OCI-LY7 (cell line): ENCODE measurements around the gene MAP2K2. TPM values are rescaled to one million over a fixed set of nuclear protein-coding genes. Genes with fewer than 3 reads are reported as not detected.

Experiments used
- BruUV-seq: library from RNA; stranded (reverse); fragments of 400-500 nt; replicated peaks from 2 replicates; lab custom pipeline; 2021; lab: Mats Ljungman, UMichigan
- CTCF ChIA-PET: fragments of 300-600 bp; sonication (Branson Sonifier 250); formaldehyde crosslinking; loops from one replicate; lab custom pipeline; 2022; ENCODE audit warnings: antibody characterized with exemption; ENCODE audit not compliant: unreplicated experiment; lab: Charles Lee
- POLR2A ChIA-PET: fragments of 300-600 bp; sonication (Branson Sonifier 250); formaldehyde crosslinking; loops from one replicate; lab custom pipeline; 2022; ENCODE audit warnings: antibody characterized with exemption; lab: Charles Lee
- DNase-seq: peaks from one replicate; pipeline ENCODE4 v3.0.0-alpha.2; 2015; ENCODE audit warnings: low spot score
- H2AFZ ChIP-seq: fragments of 200-600 bp; sonication (generic), shearing (Covaris generic); 2 replicates; pipeline ENCODE4 v1.6.1; 2014; ENCODE audit warnings: mild to moderate bottlenecking, antibody characterized with exemption, low read length, moderate library complexity
- H3K27ac ChIP-seq: fragments of 200-600 bp; sonication (generic); 2 replicates; pipeline ENCODE4 v1.5.1; 2014; ENCODE audit warnings: mixed run types, low read depth, mild to moderate bottlenecking, moderate library complexity, low read length, inconsistent platforms; ENCODE audit not compliant: poor library complexity, severe bottlenecking
- H3K36me3 ChIP-seq: fragments of 200-600 bp; sonication (generic); 2 replicates; pipeline ENCODE4 v1.6.1; 2014; ENCODE audit warnings: mild to moderate bottlenecking, antibody characterized with exemption, low read length, moderate library complexity, mixed read lengths; ENCODE audit not compliant: insufficient read depth
- H3K4me1 ChIP-seq: fragments of 200-600 bp; sonication (generic); 2 replicates; pipeline ENCODE4 v1.5.1; 2014; ENCODE audit warnings: mild to moderate bottlenecking, low read length; ENCODE audit not compliant: insufficient read depth, poor library complexity, severe bottlenecking
- H3K4me2 ChIP-seq: fragments of 200-600 bp; sonication (generic); 2 replicates; pipeline ENCODE4 v1.6.1; 2014; ENCODE audit warnings: mild to moderate bottlenecking, low read length
- H3K4me3 ChIP-seq: fragments of 200-600 bp; sonication (generic); 2 replicates; pipeline ENCODE4 v1.5.1; 2014; ENCODE audit warnings: mild to moderate bottlenecking, low read depth, low read length; ENCODE audit not compliant: poor library complexity, severe bottlenecking
- H3K79me2 ChIP-seq: fragments of 200-600 bp; sonication (generic); 2 replicates; pipeline ENCODE4 v1.6.1; 2016; ENCODE audit warnings: low read depth, mild to moderate bottlenecking, low read length, moderate library complexity, mixed read lengths; ENCODE audit not compliant: insufficient read depth
- H3K9me2 ChIP-seq: fragments of 200-600 bp; sonication (generic); 2 replicates; pipeline ENCODE4 v1.6.1; 2016; ENCODE audit warnings: mild to moderate bottlenecking, low read length, mixed read lengths; ENCODE audit not compliant: insufficient read depth
- H3K9me3 ChIP-seq: fragments of 200-600 bp; sonication (generic); 2 replicates; pipeline ENCODE4 v1.6.1; 2014; ENCODE audit warnings: mild to moderate bottlenecking, mixed run types, low read length, mixed read lengths
- H4K20me1 ChIP-seq: fragments of 200-600 bp; sonication (generic); 2 replicates; pipeline ENCODE4 v1.6.1; 2014; ENCODE audit warnings: mild to moderate bottlenecking, antibody characterized with exemption, low read length, moderate library complexity, mixed read lengths; ENCODE audit not compliant: insufficient read depth
- EZH2phosphoT487 ChIP-seq: fragments of 200-600 bp; sonication (generic); IDR thresholded peaks from 2 replicates; pipeline ENCODE4 v1.6.1; 2018; ENCODE audit warnings: low read depth, borderline replicate concordance, mild to moderate bottlenecking, mixed run types, antibody characterized with exemption, low read length, moderate library complexity, mixed read lengths
- intact Hi-C: fragments of 100-400 bp; cut with micrococcal nuclease; formaldehyde crosslinking; loops from one replicate; pipeline ENCODE4 v1.10.0; 2022; ENCODE audit not compliant: unreplicated experiment
- total RNA-seq, 2 experiments: library from RNA; depleted of rRNA in 1 of 2; stranded (reverse); fragments of >200 nt in 1 of 2; shearing (Covaris generic) in 1 of 2; gene quantifications; 2 replicates each; pipeline ENCODE4 v1.2.3, GENCODE V29; 2014 to 2022
- TF ChIP-seq, protein P1 (sequence below): fragments of 200-600 bp; sonication (generic); conservative IDR thresholded peaks from 2 replicates; pipeline ENCODE4 v1.5.1; 2014; ENCODE audit warnings: mild to moderate bottlenecking, antibody characterized with exemption, low read length, moderate library complexity, mixed read lengths

The MAP2K2 gene
- total RNA-seq, 2 experiments from 2014 or later = 105 to 116 TPM

DNA sequence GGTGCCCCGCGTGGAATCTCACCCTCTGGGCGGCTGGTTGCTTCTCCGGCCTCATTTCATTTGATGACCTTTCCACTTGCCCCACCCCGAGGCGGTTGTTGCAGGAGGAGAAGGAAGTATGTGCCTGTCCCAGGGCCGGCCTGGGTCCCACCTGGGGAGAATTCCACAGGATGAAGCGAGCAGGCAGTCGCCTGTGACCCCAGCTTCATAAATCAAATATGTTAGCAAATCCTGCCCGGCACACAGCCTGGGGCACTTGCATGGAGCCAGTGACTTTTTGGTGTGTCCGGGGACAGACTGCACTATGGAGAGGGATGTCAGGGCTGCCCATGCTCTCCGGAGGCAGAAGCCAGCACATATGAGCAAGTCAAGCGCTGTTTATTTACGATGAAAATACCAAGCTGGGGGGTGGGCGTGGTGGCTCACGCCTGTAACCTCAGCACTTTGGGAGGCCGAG is 37.5 kb downstream of the MAP2K2 start:
- DNase-seq = no peak
- POLR2A ChIA-PET = interaction anchor here (0.6 kb wide), 1 partner anchor 42 kb away, joined by 3 read pairs; no protein-coding TSS in a partner anchor
- Histone ChIP-seq H3K27ac (no peak overlapping the region), H4K20me1 (no peaks in the 10 kb centered on the region), H3K9me2 (no peaks in the 10 kb centered on the region), H2AFZ (no peak overlapping the region), H3K79me2 (no peaks in the 10 kb centered on the region), H3K4me1 (peaks cover 9% of the 10 kb centered on the region), H3K9me3 (no peaks in the 10 kb centered on the region), H3K36me3 (peaks cover 9% of the 10 kb centered on the region; the same call in 1 of the 2 replicates), H3K4me2 (no peak overlapping the region), H3K4me3 (no peak overlapping the region)
- CTCF ChIA-PET = no interaction called here
- TF ChIP-seq EZH2phosphoT487 = no peak
- TF ChIP-seq, protein P1, sequence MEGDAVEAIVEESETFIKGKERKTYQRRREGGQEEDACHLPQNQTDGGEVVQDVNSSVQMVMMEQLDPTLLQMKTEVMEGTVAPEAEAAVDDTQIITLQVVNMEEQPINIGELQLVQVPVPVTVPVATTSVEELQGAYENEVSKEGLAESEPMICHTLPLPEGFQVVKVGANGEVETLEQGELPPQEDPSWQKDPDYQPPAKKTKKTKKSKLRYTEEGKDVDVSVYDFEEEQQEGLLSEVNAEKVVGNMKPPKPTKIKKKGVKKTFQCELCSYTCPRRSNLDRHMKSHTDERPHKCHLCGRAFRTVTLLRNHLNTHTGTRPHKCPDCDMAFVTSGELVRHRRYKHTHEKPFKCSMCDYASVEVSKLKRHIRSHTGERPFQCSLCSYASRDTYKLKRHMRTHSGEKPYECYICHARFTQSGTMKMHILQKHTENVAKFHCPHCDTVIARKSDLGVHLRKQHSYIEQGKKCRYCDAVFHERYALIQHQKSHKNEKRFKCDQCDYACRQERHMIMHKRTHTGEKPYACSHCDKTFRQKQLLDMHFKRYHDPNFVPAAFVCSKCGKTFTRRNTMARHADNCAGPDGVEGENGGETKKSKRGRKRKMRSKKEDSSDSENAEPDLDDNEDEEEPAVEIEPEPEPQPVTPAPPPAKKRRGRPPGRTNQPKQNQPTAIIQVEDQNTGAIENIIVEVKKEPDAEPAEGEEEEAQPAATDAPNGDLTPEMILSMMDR = no peak
- no TSS peak for BruUV-seq
- intact Hi-C loops = no loop called here

DNA sequence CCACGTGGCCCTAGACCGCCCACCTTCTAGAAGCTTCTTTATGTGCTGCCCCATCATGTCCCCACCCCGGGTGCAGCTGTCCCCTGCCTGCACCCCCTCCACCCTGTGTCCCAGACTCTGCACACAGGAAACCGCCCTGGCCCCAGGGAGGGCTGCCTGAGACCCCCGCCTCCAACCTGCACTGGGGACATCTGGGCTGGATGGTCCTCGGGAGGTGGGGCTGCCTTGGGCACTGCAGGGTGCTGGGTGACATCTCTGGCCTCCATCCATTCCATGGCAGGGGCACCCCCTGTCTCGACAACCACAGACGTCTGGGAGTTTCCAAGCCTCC is 39.4 kb downstream of the MAP2K2 start:
- no peak overlapping the region for H3K4me3 ChIP-seq
- POLR2A ChIA-PET = interaction anchor here (0.7 kb wide), 1 partner anchor 76 kb away, joined by 3 read pairs; no protein-coding TSS in a partner anchor
- H3K4me1 ChIP-seq = peaks cover 9% of the 10 kb centered on the region
- DNase-seq = no peak
- peak overlapping the region; percentile 16; the same call in 1 of the 2 replicates for H3K4me2 ChIP-seq
- no peaks in the 10 kb centered on the region for H3K9me2 ChIP-seq
- H3K79me2 ChIP-seq = no peaks in the 10 kb centered on the region
- H4K20me1 ChIP-seq = no peaks in the 10 kb centered on the region
- H3K9me3 ChIP-seq = no peaks in the 10 kb centered on the region
- H3K27ac ChIP-seq = no peak overlapping the region
- intact Hi-C loops = no loop called here
- TF ChIP-seq, protein P1 = no peak
- TF ChIP-seq EZH2phosphoT487 = no peak
- CTCF ChIA-PET = no interaction called here
- H2AFZ ChIP-seq = no peak overlapping the region
- no TSS peak for BruUV-seq
- H3K36me3 ChIP-seq = 0 out of 2 replicates have a peak, but pooled peaks cover 1% of the 10 kb centered on the region

- Histone ChIP-seq H4K20me1 (no peaks in the 10 kb centered on the region), H3K4me1 (peaks cover 9% of the 10 kb centered on the region), H3K79me2 (no peaks in the 10 kb centered on the region), H3K9me2 (no peaks in the 10 kb centered on the region), H3K4me2 (peak overlapping the region; percentile 16; the same call in 1 of the 2 replicates), H3K27ac (no peak overlapping the region), H2AFZ (no peak overlapping the region), H3K36me3 (no peaks in the 10 kb centered on the region), H3K4me3 (no peak overlapping the region), H3K9me3 (no peaks in the 10 kb centered on the region)
- BruUV-seq = no TSS peak
- ChIA-PET CTCF (no interaction called here), POLR2A (no interaction called here)
- intact Hi-C loops = no loop called here
- DNase-seq = peak; percentile 23
- no peak for TF ChIP-seq EZH2phosphoT487
- TF ChIP-seq, protein P1 = no peak
Observed at GRCh38 chr19:4083677-4084546, 40.0 kb downstream of the MAP2K2 start.
